ENCODE results near the gene TMED1. TPM values are rescaled to one million over a fixed set of nuclear protein-coding genes. Genes with fewer than 3 reads are reported as not detected.

Gene TMED1
- polyA plus RNA-seq, 2 of the 4 experiments (the other 2 are of a cell fraction), result 29.9 to 37.0 TPM

DNA sequence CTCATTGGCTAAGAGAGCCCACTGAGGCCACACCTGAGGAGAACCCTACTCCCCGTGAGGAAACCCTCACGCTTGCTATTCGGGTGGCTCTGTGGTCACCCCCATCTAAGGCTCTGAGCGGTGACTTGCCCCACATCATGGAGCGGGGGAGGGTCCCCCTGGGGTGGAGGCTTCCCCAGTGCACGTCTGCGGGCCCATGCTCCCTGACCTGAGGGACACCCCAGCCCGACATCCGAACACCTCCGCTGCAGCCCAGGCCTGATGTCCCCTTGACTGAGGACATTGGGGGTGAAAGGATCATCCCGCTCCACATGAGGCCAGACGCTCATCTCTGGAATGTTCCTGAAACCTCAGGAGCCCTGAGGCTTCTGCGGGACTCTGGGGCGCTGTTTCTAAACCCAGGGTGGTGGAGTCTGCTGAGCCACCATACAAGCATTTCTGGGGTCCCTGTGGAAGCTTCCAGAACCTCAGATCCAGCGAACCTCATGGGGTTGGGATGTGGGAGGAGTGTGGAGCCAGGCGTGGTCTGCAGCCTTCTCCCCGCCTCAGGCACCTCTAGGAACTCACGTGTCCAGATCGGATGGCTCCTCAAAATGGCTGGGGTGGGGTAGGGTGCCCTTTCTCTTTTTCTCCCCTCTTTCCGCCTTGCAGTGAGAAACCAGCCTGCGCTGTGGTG is 19.9 kb downstream of the TMED1 start:
- POLR2A ChIA-PET, result no interaction called here
- WGBS (ENCODE audit: missing lambda C conversion rate), result 93% methylated on average over 19 of the region's 21 CpGs
- FAIRE-seq, result no peak

DNA sequence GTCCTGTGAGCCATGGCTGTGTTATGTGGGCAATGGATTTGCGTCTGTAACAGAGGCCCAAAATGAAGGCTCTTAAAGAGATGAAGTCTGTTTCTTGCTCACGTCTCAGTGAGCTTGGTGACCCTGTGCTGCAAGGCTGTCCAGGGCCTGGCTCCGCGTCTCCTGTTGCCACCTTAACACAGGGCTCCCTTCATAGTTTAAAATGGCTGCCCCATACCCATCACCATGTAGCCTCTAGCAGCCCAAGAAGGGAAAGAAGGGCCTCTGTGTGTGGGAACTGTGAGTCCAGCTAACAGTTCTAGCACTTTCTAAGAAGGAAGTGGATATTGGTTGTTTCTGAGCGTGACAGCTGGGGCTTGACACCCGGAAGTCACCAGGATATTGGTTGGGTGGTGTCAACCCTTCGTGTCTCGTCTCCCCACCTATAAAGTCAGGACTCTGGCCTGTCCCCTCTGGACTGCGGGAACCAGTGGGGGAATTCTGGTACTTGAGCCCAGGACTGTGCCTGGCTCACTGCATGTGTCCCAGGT is 20.9 kb downstream of the TMED1 start:
- POLR2A ChIA-PET, result no interaction called here
- 89% methylated on average over 7 of the region's 9 CpGs for WGBS (ENCODE audit: missing lambda C conversion rate)
- ATAC-seq, result no peak
- no peak for FAIRE-seq
- Histone ChIP-seq H3K4me3 (no peak overlapping the region), H3K27ac (no peak overlapping the region), H3K9me3 (no peaks in the 10 kb centered on the region), H3K4me1 (peaks cover 14% of the 10 kb centered on the region), H3K4me2 (no peak overlapping the region)
- no peak for DNase-seq (ENCODE audit: low read depth in 1 of 2, low spot score in 1 of 2)
- TF ChIP-seq MAFK (IDR thresholded peaks at IDR 0.05; ENCODE audit: partially characterized antibody), result no peak
- TF ChIP-seq NFE2L2 (conservative IDR thresholded peaks at IDR 0.05; ENCODE audit: low read length), result no peak
- TF ChIP-seq POLR2A (IDR thresholded peaks at IDR 0.05; ENCODE audit: low read length), result no peak
- no peak for TF ChIP-seq HOXB5 (CRISPR knock-in tag; IDR thresholded peaks at IDR 0.05)
- no peak for TF ChIP-seq FOSB (CRISPR knock-in tag; IDR thresholded peaks at IDR 0.05)
- no peak for TF ChIP-seq RARB (CRISPR knock-in tag; IDR thresholded peaks at IDR 0.05)
- TF ChIP-seq, protein P1, sequence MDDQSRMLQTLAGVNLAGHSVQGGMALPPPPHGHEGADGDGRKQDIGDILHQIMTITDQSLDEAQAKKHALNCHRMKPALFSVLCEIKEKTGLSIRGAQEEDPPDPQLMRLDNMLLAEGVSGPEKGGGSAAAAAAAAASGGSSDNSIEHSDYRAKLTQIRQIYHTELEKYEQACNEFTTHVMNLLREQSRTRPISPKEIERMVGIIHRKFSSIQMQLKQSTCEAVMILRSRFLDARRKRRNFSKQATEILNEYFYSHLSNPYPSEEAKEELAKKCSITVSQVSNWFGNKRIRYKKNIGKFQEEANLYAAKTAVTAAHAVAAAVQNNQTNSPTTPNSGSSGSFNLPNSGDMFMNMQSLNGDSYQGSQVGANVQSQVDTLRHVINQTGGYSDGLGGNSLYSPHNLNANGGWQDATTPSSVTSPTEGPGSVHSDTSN (IDR thresholded peaks at IDR 0.05), result no peak
- no peak for TF ChIP-seq CHD2 (IDR thresholded peaks at IDR 0.05; ENCODE audit: low read length, partially characterized antibody)
- no peak for TF ChIP-seq KDM5A (IDR thresholded peaks at IDR 0.05)
- CTCF ChIA-PET, result no interaction called here

More for the DNA sequence above, 19.9 kb downstream of the TMED1 start:
- DNase-seq (ENCODE audit: low read depth in 1 of 2, low spot score in 1 of 2) (no peak), ATAC-seq (no peak)
- CTCF ChIA-PET, result no interaction called here
- H3K4me3 ChIP-seq, result no peak overlapping the region
- H3K4me1 ChIP-seq, result peaks cover 14% of the 10 kb centered on the region
- H3K9me3 ChIP-seq, result no peaks in the 10 kb centered on the region
- no peak overlapping the region for H3K4me2 ChIP-seq
- TF ChIP-seq, protein P2, sequence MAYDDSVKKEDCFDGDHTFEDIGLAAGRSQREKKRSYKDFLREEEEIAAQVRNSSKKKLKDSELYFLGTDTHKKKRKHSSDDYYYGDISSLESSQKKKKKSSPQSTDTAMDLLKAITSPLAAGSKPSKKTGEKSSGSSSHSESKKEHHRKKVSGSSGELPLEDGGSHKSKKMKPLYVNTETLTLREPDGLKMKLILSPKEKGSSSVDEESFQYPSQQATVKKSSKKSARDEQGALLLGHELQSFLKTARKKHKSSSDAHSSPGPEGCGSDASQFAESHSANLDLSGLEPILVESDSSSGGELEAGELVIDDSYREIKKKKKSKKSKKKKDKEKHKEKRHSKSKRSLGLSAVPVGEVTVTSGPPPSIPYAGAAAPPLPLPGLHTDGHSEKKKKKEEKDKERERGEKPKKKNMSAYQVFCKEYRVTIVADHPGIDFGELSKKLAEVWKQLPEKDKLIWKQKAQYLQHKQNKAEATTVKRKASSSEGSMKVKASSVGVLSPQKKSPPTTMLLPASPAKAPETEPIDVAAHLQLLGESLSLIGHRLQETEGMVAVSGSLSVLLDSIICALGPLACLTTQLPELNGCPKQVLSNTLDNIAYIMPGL (CRISPR knock-in tag; IDR thresholded peaks at IDR 0.05; ENCODE audit: borderline replicate concordance), result no peak
- TF ChIP-seq FOSB (CRISPR knock-in tag; IDR thresholded peaks at IDR 0.05), result no peak
- no peak for TF ChIP-seq RNF2 (IDR thresholded peaks at IDR 0.05; ENCODE audit: borderline replicate concordance, low read depth)
- no peak for TF ChIP-seq PHF8 (IDR thresholded peaks at IDR 0.05; ENCODE audit: borderline replicate concordance, low read depth)
- TF ChIP-seq RFX5 (IDR thresholded peaks at IDR 0.05), result no peak
- TF ChIP-seq, protein P3, sequence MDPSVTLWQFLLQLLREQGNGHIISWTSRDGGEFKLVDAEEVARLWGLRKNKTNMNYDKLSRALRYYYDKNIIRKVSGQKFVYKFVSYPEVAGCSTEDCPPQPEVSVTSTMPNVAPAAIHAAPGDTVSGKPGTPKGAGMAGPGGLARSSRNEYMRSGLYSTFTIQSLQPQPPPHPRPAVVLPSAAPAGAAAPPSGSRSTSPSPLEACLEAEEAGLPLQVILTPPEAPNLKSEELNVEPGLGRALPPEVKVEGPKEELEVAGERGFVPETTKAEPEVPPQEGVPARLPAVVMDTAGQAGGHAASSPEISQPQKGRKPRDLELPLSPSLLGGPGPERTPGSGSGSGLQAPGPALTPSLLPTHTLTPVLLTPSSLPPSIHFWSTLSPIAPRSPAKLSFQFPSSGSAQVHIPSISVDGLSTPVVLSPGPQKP (IDR thresholded peaks at IDR 0.05; ENCODE audit: low read depth, low read length), result no peak
- no peak for TF ChIP-seq KDM1A (IDR thresholded peaks at IDR 0.05; ENCODE audit: low read depth)
- TF ChIP-seq, protein P4, sequence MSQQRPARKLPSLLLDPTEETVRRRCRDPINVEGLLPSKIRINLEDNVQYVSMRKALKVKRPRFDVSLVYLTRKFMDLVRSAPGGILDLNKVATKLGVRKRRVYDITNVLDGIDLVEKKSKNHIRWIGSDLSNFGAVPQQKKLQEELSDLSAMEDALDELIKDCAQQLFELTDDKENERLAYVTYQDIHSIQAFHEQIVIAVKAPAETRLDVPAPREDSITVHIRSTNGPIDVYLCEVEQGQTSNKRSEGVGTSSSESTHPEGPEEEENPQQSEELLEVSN (IDR thresholded peaks at IDR 0.05; ENCODE audit: borderline replicate concordance, low read depth), result no peak
- no peak for TF ChIP-seq SMC3 (IDR thresholded peaks at IDR 0.05)
- TF ChIP-seq SREBF2 (IDR thresholded peaks at IDR 0.05), result no peak
- H3K27ac ChIP-seq, result no peak overlapping the region

DNA sequence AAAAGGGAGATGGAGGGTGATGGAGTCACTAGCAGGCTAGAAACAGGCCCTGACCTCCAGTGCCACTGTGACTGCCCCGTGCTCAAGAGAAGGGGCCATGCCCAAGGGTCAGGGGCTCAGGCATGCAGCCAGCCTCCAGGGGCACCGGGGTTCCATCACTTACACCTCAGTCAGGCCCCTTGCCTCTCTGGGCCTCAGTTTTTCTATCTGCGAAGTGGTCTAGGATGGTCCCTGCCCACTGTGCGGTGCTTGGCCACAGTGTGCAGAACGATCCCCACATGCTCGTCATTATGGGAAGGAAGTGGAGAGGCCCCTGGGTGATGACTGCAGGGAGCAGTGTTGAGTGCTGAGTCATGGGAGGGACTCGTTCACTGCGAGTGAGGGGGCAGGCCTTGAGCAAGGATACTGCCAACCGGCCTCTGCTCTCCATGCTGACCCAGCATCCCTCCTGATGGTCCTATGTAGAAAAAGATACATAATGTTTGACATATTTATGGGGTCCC is 23.1 kb downstream of the TMED1 start:
- no peak overlapping the region for H3K4me3 ChIP-seq
- H3K4me2 ChIP-seq, result peak overlapping the region; percentile 42; the same call in 2 of the 3 replicates
- POLR2A ChIA-PET, result no interaction called here
- 17% methylated on average over 6 of the region's 9 CpGs for WGBS (ENCODE audit: missing lambda C conversion rate)
- FAIRE-seq (no peak), DNase-seq (ENCODE audit: low read depth in 1 of 2, low spot score in 1 of 2) (peak; percentile 38 to 71), ATAC-seq (peak; percentile 51 to 86; a peak in 5 of 6 replicates)
- no peaks in the 10 kb centered on the region for H3K9me3 ChIP-seq
- CTCF ChIA-PET, result no interaction called here
- peaks cover 14% of the 10 kb centered on the region for H3K4me1 ChIP-seq
- H3K27ac ChIP-seq, result peak overlapping the region; percentile 80 to 90
- no peak for TF ChIP-seq KDM1A (IDR thresholded peaks at IDR 0.05; ENCODE audit: low read depth)
- no peak; the same call in 1 of the 2 replicates for TF ChIP-seq HOXB13 (CRISPR knock-in tag; IDR thresholded peaks at IDR 0.05; ENCODE audit: low read depth)
- TF ChIP-seq EP300 (IDR thresholded peaks at IDR 0.05), result no peak
- no peak for TF ChIP-seq ZNF302 (CRISPR knock-in tag; IDR thresholded peaks at IDR 0.05)
- no peak for TF ChIP-seq JUN (IDR thresholded peaks at IDR 0.05)
- no peak for TF ChIP-seq NPAS2 (CRISPR knock-in tag; IDR thresholded peaks at IDR 0.05; ENCODE audit: borderline replicate concordance)
- TF ChIP-seq RAD21 (conservative IDR thresholded peaks at IDR 0.05 in 1 of 2, IDR thresholded peaks at IDR 0.05 in 1 of 2), result no peak
- no peak for TF ChIP-seq FOXS1 (CRISPR knock-in tag; IDR thresholded peaks at IDR 0.05)
- TF ChIP-seq, protein P5, sequence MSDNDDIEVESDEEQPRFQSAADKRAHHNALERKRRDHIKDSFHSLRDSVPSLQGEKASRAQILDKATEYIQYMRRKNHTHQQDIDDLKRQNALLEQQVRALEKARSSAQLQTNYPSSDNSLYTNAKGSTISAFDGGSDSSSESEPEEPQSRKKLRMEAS (IDR thresholded peaks at IDR 0.05), result peak; percentile 57
- TF ChIP-seq CBX8 (IDR thresholded peaks at IDR 0.05), result no peak
- no peak for TF ChIP-seq RNF2 (IDR thresholded peaks at IDR 0.05; ENCODE audit: borderline replicate concordance, low read depth)
- TF ChIP-seq, protein P6, sequence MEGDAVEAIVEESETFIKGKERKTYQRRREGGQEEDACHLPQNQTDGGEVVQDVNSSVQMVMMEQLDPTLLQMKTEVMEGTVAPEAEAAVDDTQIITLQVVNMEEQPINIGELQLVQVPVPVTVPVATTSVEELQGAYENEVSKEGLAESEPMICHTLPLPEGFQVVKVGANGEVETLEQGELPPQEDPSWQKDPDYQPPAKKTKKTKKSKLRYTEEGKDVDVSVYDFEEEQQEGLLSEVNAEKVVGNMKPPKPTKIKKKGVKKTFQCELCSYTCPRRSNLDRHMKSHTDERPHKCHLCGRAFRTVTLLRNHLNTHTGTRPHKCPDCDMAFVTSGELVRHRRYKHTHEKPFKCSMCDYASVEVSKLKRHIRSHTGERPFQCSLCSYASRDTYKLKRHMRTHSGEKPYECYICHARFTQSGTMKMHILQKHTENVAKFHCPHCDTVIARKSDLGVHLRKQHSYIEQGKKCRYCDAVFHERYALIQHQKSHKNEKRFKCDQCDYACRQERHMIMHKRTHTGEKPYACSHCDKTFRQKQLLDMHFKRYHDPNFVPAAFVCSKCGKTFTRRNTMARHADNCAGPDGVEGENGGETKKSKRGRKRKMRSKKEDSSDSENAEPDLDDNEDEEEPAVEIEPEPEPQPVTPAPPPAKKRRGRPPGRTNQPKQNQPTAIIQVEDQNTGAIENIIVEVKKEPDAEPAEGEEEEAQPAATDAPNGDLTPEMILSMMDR (IDR thresholded peaks at IDR 0.05), result no peak

Measured in A549 (cell line).